Fibroblast of upper back skin (primary cell): ENCODE measurements around the gene RANGAP1.

ENCODE experiments used
- DNase-seq: peaks from one replicate; pipeline ENCODE4 v3.0.0-alpha.2; 2013

Gene RANGAP1

GRCh38 chr22:41285820-41286638 lies at the start of gene RANGAP1:
RANGAP1 (minus strand) TSS chr22:41286187; CDS start chr22:41281044, 5,143 bp downstream.
- peak; percentile 98 for DNase-seq

GRCh38 chr22:41334951-41335635 lies 49.1 kb upstream of the RANGAP1 start:
- DNase-seq = no peak

- no peak for DNase-seq
Measured at GRCh38 chr22:41334215-41334614, 48.2 kb upstream of the RANGAP1 start.

GRCh38 chr22:41333806-41334205 lies 47.8 kb upstream of the RANGAP1 start:
- no peak for DNase-seq

- DNase-seq = no peak
Measured at GRCh38 chr22:41332217-41332939, 46.4 kb upstream of the RANGAP1 start.

- no peak for DNase-seq
Measured at GRCh38 chr22:41330169-41330568, 44.2 kb upstream of the RANGAP1 start.

- no peak for DNase-seq
Measured at GRCh38 chr22:41327124-41327523, 41.1 kb upstream of the RANGAP1 start.

GRCh38 chr22:41324821-41325528 lies 39.0 kb upstream of the RANGAP1 start:
- DNase-seq = no peak

GRCh38 chr22:41320416-41321240 lies 34.6 kb upstream of the RANGAP1 start:
- DNase-seq = no peak

GRCh38 chr22:41315586-41315985 lies 29.6 kb upstream of the RANGAP1 start:
- no peak for DNase-seq

- no peak for DNase-seq
Measured at GRCh38 chr22:41314821-41315220, 28.8 kb upstream of the RANGAP1 start.

GRCh38 chr22:41311487-41311886 lies 25.5 kb upstream of the RANGAP1 start:
- DNase-seq = no peak

- DNase-seq = no peak
Measured at GRCh38 chr22:41310336-41310735, 24.3 kb upstream of the RANGAP1 start.

- no peak for DNase-seq
Measured at GRCh38 chr22:41308544-41308947, 22.6 kb upstream of the RANGAP1 start.

- DNase-seq = peak; percentile 68
Measured at GRCh38 chr22:41308054-41308453, 22.1 kb upstream of the RANGAP1 start.

- DNase-seq = peak; percentile 58
Measured at GRCh38 chr22:41305646-41306045, 19.7 kb upstream of the RANGAP1 start.

GRCh38 chr22:41302811-41303210 lies 16.8 kb upstream of the RANGAP1 start:
- DNase-seq = no peak

GRCh38 chr22:41302021-41302767 lies 16.2 kb upstream of the RANGAP1 start:
- DNase-seq = no peak

GRCh38 chr22:41301085-41302020 lies 15.4 kb upstream of the RANGAP1 start, which contains the start of gene ZC3H7B:
ZC3H7B (plus strand) TSS chr22:41301525; CDS start chr22:41320661, 19,136 bp downstream.
- peak; percentile 81 for DNase-seq

GRCh38 chr22:41300661-41301060 lies 14.7 kb upstream of the RANGAP1 start:
- no peak for DNase-seq
